Measurements from ENCODE around the gene GARIN1A. TPM values are rescaled to one million over a fixed set of nuclear protein-coding genes. Genes with fewer than 3 reads are reported as not detected.
"Not testable (repeated sequence)": the region's sequence is repeated elsewhere in the genome, so short reads cannot be mapped to it uniquely, and the experiment has no call there.

The GARIN1A gene
- polyA plus RNA-seq (ENCODE audit: insufficient read length), result 4.2 TPM
- long read RNA-seq, donor 1, result 0 reads
- long read RNA-seq, donor 2, result 0 reads
- long read RNA-seq, donor 3, result 0 reads
- long read RNA-seq, donor 4, result 0 reads
- long read RNA-seq, donor 5, result 0 reads
- long read RNA-seq, donor 6, result 0 reads
- long read RNA-seq, donor 7, result 0 reads
- long read RNA-seq, donor 8, result 0 reads

DNA sequence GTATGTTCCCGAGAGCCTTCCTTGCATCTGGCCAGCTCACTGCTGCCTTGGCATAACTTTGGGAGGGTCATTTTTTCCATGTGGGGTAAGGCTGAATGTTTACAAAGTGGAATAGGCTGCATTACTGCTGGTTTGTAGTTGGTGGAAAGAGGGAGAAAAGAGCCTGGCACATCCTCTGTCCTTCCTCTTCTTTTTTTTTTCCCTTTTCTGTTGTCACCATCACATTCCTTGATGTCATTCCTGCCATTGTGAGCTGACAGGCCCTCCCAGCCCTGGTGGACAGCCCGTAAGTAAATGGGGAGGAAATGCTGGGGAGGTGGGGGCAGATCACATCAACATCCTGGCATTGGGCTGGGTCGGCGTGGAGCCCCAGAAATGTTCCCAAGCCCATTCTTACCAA, at the start of gene GARIN1A:
Gene GARIN1A, plus strand, starts transcription at position 301 of the 400 bp plus-strand sequence. CDS start 106 bp downstream, outside the sequence.
- no peak for DNase-seq

DNA sequence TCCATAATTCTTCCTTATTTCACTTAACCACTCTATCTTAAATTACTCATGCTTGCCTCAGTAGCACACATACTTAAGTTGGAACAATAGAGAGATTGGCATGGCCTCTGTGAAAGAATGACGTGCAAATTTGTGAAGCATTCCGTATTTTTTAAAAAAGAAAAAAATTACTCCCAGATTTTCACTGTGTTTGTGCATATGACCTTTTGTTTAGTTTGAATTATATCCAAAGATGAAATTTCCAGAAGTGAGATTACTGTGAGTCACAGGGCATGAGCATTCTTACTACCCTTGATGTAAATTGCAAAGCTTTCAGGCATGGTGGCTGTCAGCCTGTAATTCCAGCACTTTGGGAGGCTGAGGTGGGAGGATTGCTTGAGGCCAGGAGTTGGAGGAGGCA, 45.0 kb upstream of the GARIN1A start:
- DNase-seq, result not testable (repeated sequence)

DNA sequence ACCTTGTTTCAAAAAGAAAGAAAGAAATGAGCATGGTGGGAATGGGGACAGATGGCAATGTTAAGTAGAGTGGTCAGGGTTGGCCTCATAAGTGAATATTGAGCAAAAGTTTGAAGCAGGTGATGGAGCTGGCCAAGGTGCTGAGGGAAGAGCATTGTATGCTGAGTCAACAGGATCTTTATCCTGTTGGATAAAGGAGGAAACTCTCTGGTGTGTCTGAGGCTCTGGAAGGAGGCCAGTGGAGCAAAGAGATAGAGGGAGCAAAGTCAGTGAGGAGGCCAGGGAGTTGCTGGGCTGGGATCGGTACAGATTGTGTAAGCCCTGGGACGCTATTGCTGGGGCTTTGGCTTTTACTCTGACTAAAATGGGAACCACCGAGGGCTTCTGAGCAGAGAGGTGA, 38.2 kb upstream of the GARIN1A start:
- DNase-seq, result not testable (repeated sequence)

DNA sequence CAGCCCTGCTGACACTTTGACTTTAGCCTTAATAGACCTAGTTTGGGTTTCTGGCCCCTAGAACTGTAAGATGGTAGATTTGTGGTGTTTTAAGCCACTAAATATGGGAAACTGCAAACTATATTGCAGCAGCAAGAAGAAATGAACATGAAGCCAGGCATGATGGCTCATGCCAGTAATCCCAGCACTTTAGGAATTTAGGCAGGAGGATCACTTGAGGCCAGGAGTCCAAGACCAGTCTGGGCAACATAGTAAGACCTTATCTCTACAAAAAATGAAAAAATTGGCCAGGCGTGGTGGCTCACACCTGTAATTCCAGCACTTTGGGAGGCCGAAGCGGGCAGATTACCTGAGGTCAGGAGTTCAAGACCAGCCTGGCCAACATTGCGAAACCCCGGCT, 26.9 kb upstream of the GARIN1A start:
- DNase-seq, result not testable (repeated sequence)

DNA sequence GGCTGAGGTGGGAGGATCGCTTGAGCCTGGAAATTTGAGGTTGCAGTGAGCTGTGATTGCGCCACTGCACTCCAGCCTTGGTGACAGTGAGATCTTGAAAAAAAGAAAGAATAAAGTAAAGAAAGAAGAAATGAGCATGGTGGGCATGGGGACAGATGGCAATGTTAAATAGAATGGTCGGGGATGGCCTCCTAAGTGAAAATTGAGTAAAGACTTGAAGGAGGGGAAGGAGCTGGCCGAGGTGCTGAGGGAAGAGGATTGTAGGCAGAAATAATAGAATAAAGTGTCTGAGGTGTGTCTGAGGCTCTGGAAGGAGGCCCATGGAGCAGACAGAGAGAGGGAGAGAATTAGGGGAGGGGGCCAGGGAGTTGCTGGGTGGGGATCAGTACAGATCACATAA, 26.2 kb upstream of the GARIN1A start:
- DNase-seq, result not testable (repeated sequence)

DNA sequence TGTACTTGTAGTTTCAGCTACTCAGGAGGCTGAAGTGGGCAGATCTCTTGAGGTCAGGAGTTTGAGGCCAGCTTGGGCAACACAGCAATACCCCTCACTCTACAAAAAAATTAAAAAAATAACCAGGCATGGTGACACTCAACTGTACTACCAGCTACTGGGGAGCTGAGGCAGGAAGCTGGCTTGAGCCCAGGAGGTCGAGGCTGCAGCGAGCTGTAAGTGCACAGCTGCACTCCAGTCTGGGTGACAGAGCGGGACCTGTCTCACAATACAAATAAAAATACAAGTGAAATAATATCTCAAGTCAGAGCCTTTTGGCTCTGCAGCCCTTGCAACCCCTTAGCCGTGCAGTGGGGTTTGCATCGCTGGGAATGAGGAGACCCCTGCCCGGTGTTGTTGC, 25.2 kb upstream of the GARIN1A start:
- DNase-seq, result not testable (repeated sequence)

DNA sequence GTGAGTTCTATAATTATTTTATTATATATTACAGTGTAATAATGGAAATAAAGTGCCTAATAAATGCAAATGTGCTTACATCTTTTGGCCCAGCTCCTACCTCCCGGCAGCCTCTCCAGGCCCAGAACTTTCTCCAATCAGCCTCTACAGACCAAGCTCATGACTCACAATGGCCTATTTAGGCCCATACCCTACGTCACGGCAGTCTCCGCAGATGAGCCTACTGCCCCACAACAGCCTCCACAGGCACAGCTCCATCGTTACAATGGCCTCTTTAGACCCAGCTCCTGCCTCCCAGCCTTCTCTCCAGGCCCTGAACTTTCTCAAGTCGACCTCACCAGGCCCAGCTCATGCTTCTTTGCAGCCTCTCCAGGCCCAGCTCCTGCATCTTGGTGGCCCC, 21.0 kb upstream of the GARIN1A start:
- not testable (repeated sequence) for DNase-seq

DNA sequence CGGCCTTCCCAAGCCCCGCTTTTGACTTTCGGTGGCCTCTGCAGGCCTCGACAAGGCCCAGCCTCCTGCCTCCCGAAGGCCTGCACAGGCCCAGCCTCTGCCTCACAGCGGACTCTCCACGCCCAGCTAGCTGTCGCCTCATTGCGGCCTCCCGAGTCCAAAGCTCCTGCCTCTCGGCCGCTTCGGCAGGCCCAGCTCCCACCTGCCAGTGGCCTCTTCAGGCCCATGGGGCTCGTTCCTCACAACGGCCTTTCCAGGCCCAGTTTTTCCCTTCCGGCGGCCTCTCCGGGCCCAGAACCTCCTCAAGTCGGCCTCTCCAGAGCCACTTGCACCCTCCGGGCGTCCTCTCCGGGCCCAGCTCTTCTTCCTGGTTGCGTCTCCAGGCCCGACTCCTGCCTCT, 19.5 kb upstream of the GARIN1A start:
- DNase-seq, result not testable (repeated sequence)

DNA sequence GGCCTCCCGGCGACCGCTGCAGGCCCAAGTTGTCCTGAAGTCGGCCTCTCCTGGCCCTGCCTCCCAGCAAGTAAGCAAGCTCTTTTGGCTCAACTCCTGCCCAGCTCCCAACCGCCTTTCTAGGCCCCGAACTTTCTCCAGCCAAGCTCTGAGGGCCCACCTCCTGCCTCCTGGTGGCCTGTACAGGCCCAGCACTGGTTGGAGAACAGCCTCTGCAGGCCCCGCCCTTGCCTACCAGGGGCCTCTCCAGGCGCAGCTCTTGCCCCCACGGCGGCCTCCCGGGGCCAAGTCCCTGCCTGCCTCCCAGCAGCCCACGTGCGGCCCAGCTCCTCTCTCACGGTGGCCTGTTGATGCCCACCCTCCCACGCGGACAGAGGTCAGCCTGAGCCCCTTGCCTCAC, 18.9 kb upstream of the GARIN1A start:
- not testable (repeated sequence) for DNase-seq

DNA sequence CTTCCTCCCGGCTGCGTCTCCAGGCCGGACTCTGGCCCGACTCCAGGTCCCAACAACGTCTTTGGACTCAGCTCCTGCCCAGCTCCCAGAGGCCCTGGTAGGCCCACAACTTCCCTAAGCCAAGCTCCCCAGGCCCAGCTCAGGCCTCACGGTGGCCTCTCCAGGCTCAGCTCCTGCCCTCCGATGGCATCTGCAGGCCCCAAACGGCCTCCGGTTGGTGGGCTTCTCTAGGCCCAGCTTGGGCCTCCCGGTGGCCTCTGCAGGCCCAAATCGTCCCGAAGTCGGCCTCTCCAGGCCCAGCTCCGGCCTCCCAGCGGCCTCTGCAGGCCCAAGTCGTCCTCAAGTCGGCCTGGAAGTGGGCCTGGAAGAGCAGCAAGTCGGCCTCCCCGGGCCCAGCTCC, 18.0 kb upstream of the GARIN1A start:
- not testable (repeated sequence) for DNase-seq

DNA sequence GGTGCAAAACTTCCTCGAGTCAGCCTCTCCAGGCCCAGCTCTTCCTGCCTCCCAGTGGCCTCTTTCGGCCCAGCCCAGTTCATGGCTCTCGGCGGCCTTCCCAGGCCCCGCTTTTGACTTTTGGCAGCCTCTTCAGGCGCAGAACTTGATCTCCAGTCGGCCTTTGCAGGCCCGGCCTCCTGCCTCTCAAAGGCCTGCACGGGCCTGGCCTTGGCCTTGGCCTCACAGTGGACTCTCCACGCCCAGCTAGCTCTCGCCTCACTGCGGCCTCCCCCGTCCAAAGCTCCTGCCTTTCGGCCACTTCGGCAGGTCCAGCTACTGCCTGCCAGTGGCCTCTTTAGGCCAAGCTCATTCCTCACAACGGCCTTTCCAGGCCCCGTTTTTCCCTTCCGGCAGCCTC, 17.6 kb upstream of the GARIN1A start:
- DNase-seq, result not testable (repeated sequence)

DNA sequence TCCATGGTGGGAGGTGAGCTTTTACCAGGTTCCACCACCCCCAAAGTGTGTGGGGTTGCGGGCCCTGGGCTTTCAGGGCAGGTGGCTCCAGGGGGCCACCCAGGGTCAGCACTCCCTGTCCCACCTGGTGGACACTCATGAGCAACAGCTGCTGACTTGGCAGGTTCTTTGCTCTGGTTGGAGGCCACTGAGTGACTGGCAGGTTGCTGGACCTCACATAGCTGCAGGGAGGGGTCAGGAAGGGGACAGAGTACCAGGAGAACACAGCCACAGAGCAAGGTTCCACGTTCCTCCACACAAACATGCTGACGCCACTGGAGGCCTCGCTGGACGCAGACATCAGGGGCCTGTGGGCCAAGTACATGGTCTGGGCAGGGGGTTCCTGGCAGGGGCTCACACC, 13.7 kb upstream of the GARIN1A start:
- DNase-seq, result not testable (repeated sequence)

DNA sequence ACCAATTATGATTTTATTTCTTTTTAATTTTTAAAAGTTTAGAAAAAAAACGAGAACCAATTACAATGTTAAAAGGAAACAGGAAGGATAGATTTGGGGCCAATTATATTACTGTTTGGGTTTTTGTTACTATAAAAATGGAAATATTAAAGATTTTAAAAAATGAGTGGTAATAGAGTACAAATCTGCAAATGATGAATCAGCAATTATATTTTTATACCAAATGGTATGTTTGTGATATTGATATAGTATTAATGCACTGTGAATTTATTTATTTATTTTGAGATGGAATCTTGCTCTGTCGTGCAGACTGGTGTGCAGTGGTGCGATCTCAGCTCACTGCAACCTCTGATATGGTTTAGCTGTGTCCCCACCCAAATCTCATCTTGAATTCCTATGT, 11.5 kb upstream of the GARIN1A start:
- DNase-seq, result no peak

DNA sequence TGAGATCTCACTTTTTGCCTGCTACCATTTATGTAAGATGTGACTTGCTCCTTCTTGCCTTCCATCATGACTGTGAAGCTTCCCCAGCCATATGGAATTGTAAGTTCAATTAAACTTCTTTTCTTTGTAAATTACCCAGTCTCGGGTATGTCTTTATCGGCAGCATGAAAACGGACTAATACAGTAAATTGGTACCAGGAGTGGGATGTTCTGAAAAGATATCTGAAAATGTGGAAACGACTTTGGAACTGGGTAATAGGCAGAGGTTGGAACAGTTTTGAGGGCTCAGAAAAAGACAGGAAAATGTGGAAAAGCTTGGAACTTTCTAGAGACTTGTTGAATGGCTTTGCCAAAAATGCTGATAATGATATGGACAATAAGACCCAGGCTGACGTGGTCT, 10.6 kb upstream of the GARIN1A start:
- DNase-seq, result no peak

DNA sequence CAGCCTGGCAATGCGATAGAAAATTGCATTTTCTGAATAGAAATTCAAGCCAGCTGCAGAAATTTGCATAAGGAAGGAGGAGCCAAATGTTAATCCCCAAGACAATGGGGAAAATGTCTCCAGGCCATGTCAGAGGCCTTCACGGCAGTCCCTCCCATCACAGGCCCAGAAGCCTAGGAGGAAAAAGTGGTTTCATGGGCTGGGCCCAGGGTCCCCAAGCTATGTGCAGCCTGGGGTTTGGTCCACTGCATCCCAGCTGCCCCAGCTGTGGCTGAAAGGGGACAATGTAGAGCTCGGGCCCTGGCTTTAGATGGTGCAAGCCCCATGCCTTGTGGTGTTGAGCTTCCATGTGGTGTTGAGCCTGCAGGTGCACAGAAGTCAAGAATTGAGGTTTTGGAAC, 10.0 kb upstream of the GARIN1A start:
- DNase-seq, result no peak

DNA sequence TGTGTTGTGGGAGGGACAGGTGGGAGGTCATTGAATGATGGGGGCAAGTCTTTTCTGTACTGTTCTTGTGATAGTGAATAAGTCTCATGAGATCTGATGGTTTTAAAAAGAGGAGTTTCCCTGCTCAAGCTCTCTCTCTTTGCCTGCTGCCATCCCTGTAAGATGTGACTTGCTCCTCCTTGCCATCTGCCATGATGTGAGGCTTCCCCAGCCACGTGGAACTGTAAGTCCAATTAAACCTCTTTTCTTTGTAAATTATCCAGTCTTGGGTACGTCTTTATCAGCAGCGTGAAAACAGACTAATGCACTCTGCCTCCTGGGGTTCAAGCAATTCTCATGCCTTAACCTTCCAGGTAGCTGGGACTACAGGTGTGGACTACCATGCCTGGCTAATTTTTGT, 8.9 kb upstream of the GARIN1A start:
- not testable (repeated sequence) for DNase-seq

DNA sequence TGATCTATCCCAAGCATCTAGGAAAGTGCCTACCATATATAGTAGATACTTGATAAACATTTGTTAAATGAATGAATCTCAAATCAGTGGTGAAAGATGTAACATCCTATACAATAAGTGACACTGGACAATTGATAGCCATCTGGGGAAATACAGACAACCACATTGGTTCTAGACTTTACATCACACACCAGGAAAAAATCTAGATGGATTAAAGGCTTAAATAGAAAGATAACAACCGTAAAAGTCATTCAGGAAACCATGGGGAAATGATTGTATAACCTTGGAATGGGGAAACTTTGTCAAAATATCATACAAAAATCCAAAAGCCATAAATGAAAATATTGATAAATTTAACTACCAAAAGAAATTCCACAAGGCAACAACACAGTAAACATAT, 7.0 kb upstream of the GARIN1A start:
- no peak for DNase-seq

DNA sequence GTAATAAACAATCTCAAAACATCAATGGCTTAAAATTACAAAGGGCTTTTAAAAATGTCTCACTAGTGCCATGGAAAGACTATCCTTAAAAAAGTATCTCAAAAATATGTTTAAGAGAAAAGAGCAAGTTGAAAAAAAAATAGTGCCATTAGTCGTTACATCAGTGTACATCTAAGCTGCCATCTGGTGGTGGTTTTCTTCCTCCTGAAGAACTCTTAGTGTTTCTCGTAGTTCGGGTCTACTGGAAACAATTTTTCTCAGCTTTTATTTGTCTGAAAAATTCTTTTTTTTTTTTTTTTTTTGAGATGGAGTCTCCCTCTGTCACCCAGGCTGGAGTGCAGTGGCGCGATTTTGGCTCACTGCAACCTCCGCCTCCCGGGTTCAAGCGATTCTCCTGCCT, 5.9 kb upstream of the GARIN1A start:
- no peak for DNase-seq

DNA sequence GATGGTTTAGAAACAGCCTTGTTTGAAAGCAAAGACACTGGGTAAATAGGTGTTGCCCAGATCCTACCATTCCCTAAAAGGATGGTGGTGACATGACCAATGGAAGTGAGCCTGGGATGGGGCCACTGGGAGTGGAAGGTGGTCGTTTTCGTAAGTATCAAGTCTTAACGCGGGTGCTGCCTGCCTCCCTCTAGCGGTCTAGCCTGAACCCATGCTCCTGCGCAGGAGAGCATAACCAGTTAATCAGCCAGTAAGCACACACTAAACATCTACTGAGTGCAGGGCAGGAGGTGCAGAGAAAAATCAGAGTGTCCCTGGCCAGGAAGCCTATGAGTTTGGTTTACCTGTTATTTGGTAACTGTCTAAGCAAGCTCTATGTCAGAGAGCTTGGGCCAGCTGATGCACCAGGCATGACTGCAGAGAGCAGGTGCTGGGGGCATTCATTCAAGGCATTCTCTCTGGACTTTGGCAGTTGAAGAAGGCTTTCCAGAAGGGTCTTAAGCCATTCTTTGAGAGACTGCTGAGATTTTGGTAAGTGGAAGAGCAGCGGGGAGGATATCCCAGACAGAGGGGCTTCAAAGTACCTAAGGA, 930 bp downstream of the GARIN1A start:
- DNase-seq, result no peak

DNA sequence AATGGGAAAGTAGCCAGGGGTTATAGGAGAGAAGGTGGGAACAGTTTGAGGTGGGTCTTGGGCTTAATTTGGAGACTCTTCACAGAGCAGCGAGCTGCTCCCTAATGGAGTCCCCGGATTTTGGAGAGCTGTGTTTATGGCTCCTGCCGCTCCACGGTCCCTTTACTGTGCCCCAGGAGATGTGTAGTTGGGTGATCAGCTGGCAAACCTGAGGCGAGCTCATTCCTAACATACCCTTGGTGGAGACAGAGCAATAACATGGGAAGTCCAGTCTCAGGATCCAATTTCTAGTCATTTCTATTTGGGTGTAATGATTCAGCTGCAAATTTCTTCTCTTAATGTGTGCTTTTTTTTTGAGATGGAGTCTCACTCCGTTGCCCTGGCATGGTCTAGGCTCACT, 1.5 kb downstream of the GARIN1A start:
- no peak for DNase-seq

DNA sequence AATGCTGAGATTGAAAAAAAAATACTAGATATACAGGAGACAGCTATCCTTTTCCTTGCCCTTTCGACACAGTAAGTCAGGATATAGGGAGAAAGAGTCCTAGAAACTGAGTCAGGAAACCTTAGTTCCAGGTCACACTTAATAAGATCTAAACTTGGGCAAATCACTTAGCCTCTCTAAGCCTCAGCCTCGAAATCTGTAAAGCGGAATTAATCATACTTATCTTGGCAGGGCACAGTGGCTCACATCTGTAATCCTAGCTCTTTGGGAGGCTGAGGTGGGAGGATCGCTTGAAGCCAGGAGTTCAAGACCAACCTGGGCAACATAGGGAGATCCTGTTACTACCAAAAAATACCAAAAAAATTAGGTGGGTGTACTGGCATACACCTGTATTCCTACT, 4.6 kb downstream of the GARIN1A start:
- no peak for DNase-seq

DNA sequence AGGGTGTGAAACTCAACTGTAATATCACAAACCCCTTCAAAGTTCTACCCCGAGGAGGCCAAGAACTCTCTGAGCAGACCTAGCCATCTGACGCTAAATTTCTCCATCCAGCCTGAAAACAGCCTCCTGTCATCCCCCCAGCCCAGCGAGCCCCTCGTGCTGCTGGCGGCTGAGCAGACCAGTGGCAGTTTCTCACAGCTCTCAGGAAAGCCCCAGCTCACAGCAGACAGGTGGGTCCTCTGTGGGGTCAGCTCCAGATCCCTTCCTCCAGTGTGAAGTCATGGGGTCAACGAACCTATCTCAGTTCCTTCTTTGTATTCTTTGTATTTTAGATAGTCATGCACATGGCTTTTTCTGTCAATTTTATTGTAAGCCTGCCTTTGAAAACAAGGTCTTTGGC, 7.8 kb downstream of the GARIN1A start:
- DNase-seq, result no peak

DNA sequence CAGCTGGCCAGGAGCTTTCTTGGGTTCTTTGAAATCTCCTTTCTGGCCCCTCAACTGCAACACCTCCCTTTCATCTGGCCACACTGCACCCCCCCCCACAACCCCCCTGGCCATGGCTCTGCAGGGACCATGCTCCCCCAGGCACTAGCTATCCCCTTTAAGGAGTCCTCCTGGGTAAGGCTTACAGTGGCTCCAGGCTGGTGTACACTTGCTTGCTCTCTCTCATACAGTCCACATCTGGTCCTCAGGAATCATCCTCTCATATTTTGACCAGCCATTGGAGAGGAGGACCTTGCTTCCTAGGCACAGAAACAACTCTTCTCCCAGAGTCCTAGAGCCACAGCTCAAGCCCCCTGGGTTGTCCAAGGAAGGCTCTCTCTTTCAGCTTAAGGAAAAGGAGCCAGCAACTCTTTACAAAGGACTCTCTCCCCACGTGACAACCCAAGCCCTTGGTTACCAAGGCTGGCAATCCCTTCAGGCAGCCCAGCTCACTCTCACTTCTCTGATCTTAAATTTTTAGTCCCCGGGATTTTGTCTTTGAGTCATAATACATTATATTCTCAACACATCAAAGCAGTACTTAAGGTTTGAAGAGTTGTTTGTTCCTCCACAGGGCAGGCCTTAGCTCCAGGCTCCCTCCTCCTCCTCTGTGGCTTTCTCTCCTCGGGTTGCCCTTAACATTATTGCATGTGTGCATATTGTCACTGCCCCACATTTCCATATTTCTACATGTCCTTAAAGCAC, 9.9 kb downstream of the GARIN1A start:
- no peak for DNase-seq

DNA sequence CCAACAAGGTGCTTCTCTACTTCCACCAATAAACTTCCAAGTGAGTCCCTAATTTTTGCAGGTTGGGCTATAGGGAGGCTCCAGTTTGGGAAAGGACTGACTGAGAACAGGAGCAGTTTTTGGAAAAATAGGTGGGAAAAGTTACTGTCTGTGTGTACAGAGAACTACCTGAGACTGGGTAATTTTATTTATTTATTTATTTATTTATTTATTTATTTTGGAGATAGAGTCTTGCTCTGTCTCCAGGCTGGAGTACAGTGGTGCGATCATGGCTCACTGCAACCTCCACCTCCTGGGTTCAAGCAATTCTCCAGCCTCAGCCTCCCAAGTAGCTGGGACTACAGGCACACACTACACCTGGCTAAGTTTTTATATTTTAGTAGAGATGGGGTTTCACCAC, 11.2 kb downstream of the GARIN1A start:
- not testable (repeated sequence) for DNase-seq

Measured in left kidney (tissue), 8 donors.